Fibroblast of the aortic adventitia (primary cell): ENCODE results near the gene PRKAR1B. TPM values are rescaled to one million over a fixed set of nuclear protein-coding genes. Genes with fewer than 3 reads are reported as not detected.

ENCODE experiments used
- DNase-seq: peaks from one replicate; pipeline ENCODE4 v3.0.0-alpha.2; 2010; ENCODE audit warnings: low read depth
- H3K4me3 ChIP-seq: 2 replicates; pipeline ENCODE4 v1.5.1; 2011; ENCODE audit warnings: low read depth, mild to moderate bottlenecking, control low read depth, low read length, moderate library complexity
- total RNA-seq: library from RNA; depleted of rRNA; stranded (reverse); fragments of >200 nt; gene quantifications from 2 replicates; pipeline ENCODE4 v1.2.3, GENCODE V29; 2012; ENCODE audit warnings: low replicate concordance
- TF ChIP-seq, protein P1 (sequence below): IDR thresholded peaks from 2 replicates; pipeline ENCODE4 v1.5.1; 2011; ENCODE audit warnings: mild to moderate bottlenecking, low read length, control low read depth, inconsistent platforms; ENCODE audit not compliant: insufficient read depth

PRKAR1B gene
- total RNA-seq, 1 donor, result 7.0 TPM

DNA sequence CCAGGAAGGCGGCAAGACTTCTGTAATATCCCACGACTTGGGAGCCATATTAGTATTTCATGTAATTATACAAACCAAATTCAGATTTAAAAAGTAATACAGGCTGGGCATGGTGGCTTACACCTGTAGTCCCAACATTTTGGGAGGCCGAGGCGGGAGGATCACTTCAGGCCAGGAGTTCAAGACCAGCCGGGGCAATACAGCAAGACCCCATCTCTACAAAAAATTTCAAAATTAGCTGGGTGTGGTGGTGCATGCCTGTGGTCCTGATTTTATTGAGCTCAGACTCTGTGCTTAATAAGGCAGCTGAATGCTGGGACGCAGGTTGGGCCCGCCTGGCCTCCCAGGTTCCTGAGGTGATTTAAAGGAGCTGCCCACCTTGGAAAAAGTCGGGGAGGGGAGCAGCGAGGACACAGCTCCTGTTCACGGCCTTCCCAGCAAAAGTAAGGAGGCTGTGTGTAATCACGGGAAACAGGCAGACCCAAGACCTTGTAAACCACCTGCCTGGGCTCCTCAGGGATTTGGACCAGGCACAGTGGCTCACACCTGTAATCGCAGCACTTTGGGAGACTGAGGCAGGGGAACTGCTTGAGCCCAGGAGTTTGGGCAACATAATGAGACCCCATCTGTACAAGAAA is 93.6 kb downstream of the PRKAR1B start:
- H3K4me3 ChIP-seq, result no peak overlapping the region
- no peak for DNase-seq

GRCh38 chr7:632831-633210 is 94.3 kb downstream of the PRKAR1B start:
- no peak for DNase-seq
- TF ChIP-seq, protein P1, sequence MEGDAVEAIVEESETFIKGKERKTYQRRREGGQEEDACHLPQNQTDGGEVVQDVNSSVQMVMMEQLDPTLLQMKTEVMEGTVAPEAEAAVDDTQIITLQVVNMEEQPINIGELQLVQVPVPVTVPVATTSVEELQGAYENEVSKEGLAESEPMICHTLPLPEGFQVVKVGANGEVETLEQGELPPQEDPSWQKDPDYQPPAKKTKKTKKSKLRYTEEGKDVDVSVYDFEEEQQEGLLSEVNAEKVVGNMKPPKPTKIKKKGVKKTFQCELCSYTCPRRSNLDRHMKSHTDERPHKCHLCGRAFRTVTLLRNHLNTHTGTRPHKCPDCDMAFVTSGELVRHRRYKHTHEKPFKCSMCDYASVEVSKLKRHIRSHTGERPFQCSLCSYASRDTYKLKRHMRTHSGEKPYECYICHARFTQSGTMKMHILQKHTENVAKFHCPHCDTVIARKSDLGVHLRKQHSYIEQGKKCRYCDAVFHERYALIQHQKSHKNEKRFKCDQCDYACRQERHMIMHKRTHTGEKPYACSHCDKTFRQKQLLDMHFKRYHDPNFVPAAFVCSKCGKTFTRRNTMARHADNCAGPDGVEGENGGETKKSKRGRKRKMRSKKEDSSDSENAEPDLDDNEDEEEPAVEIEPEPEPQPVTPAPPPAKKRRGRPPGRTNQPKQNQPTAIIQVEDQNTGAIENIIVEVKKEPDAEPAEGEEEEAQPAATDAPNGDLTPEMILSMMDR, result no peak
- no peak overlapping the region for H3K4me3 ChIP-seq

More for the DNA sequence above, 93.6 kb downstream of the PRKAR1B start:
- TF ChIP-seq, protein P1, result no peak

- DNase-seq, result no peak
- no peak overlapping the region for H3K4me3 ChIP-seq
- TF ChIP-seq, protein P1, result no peak
These were observed 94.9 kb downstream of the PRKAR1B start for GRCh38 chr7:631964-632830.

GRCh38 chr7:631291-631711 is 95.8 kb downstream of the PRKAR1B start:
- DNase-seq, result no peak
- TF ChIP-seq, protein P1, result no peak

GRCh38 chr7:630539-630938 is 96.5 kb downstream of the PRKAR1B start:
- DNase-seq, result no peak
- TF ChIP-seq, protein P1, result no peak
- no peak overlapping the region for H3K4me3 ChIP-seq

More at GRCh38 chr7:631291-631711, 95.8 kb downstream of the PRKAR1B start:
- no peak overlapping the region for H3K4me3 ChIP-seq

- TF ChIP-seq, protein P1, result no peak
- no peak for DNase-seq
- H3K4me3 ChIP-seq, result no peak overlapping the region
These were observed 97.0 kb downstream of the PRKAR1B start for GRCh38 chr7:630111-630511.
